Neural crest cell (in vitro differentiated cells): ENCODE data around the gene METTL14. TPM values are rescaled to one million over a fixed set of nuclear protein-coding genes. Genes with fewer than 3 reads are reported as not detected.

Experiments used
- DNase-seq: peaks from one replicate; pipeline ENCODE4 v3.0.0; 2021; ENCODE audit warnings: low read depth, mixed read lengths, low spot score
- H3K27ac Mint-ChIP-seq: one replicate; pipeline ENCODE4 v1.8.0; 2021; ENCODE audit warnings: mild to moderate bottlenecking, mixed read lengths; ENCODE audit not compliant: unreplicated experiment
- H3K27me3 Mint-ChIP-seq: 2 replicates; pipeline ENCODE4 v1.8.0; 2021; ENCODE audit warnings: low read depth, mild to moderate bottlenecking, mixed read lengths
- H3K36me3 Mint-ChIP-seq: 2 replicates; pipeline ENCODE4 v1.8.0; 2021; ENCODE audit warnings: low read depth, mild to moderate bottlenecking, mixed read lengths
- H3K4me1 Mint-ChIP-seq: 2 replicates; pipeline ENCODE4 v1.8.0; 2021; ENCODE audit warnings: mixed read lengths
- H3K4me3 Mint-ChIP-seq: one replicate; pipeline ENCODE4 v1.8.0; 2021; ENCODE audit warnings: mild to moderate bottlenecking, mixed read lengths
- H3K9me3 Mint-ChIP-seq: 2 replicates; pipeline ENCODE4 v1.8.0; 2021; ENCODE audit warnings: mixed read lengths
- CTCF ChIP-seq: fragments of 200-600 bp; sonication (generic); conservative IDR thresholded peaks from 2 replicates; pipeline ENCODE4 v1.5.0; 2021; ENCODE audit warnings: antibody characterized with exemption, mild to moderate bottlenecking
- total RNA-seq: library from RNA; stranded (reverse); gene quantifications from 2 replicates; pipeline ENCODE4 v1.2.1, GENCODE V29; 2021

METTL14 gene
- total RNA-seq, 1 donor from 2014 or later = 53.6 TPM

GRCh38 chr4:118716304-118716703, 31.1 kb downstream of the METTL14 start:
- no peak for DNase-seq
- no peak for TF ChIP-seq CTCF
- Mint-ChIP-seq H3K4me3 (no peak overlapping the region), H3K27ac (no peak overlapping the region), H3K9me3 (no peaks in the 10 kb centered on the region), H3K27me3 (no peaks in the 10 kb centered on the region), H3K4me1 (peaks cover 5% of the 10 kb centered on the region), H3K36me3 (peaks cover 11% of the 10 kb centered on the region)

- no peak for TF ChIP-seq CTCF
- Mint-ChIP-seq H3K9me3 (no peaks in the 10 kb centered on the region), H3K4me3 (no peak overlapping the region), H3K36me3 (peaks cover 8% of the 10 kb centered on the region), H3K27me3 (no peaks in the 10 kb centered on the region), H3K4me1 (peaks cover 9% of the 10 kb centered on the region), H3K27ac (no peak overlapping the region)
- no peak for DNase-seq
Measured at GRCh38 chr4:118718511-118719170, 33.4 kb downstream of the METTL14 start.

- Mint-ChIP-seq H3K36me3 (peaks cover 16% of the 10 kb centered on the region), H3K4me3 (no peak overlapping the region), H3K4me1 (peaks cover 8% of the 10 kb centered on the region), H3K9me3 (no peaks in the 10 kb centered on the region), H3K27ac (no peak overlapping the region), H3K27me3 (no peaks in the 10 kb centered on the region)
- DNase-seq = no peak
- TF ChIP-seq CTCF = no peak
Measured at GRCh38 chr4:118721752-118722151, 36.6 kb downstream of the METTL14 start.

- Mint-ChIP-seq H3K36me3 (peaks cover 13% of the 10 kb centered on the region), H3K4me1 (peaks cover 8% of the 10 kb centered on the region), H3K27me3 (no peaks in the 10 kb centered on the region), H3K9me3 (no peaks in the 10 kb centered on the region), H3K4me3 (no peak overlapping the region), H3K27ac (no peak overlapping the region)
- no peak for DNase-seq
- no peak for TF ChIP-seq CTCF
Measured at GRCh38 chr4:118723369-118723768, 38.2 kb downstream of the METTL14 start.

- H3K36me3 Mint-ChIP-seq = peaks cover 12% of the 10 kb centered on the region
Measured at GRCh38 chr4:118727360-118727759, 42.2 kb downstream of the METTL14 start.

More at GRCh38 chr4:118727360-118727759, 42.2 kb downstream of the METTL14 start:
- no peak for DNase-seq
- Mint-ChIP-seq H3K9me3 (no peaks in the 10 kb centered on the region), H3K4me3 (no peak overlapping the region), H3K27ac (no peak overlapping the region), H3K4me1 (peaks cover 8% of the 10 kb centered on the region), H3K27me3 (no peaks in the 10 kb centered on the region)
- no peak for TF ChIP-seq CTCF
